ENCODE measurements around the gene RALGPS2.

- TF ChIP-seq CTCF (IDR thresholded peaks at IDR 0.05; ENCODE audit: low read depth, low read length) (no peak), EZH2phosphoT487 (IDR thresholded peaks at IDR 0.05; ENCODE audit: low read depth) (no peak)
These were observed 56.7 kb downstream of the RALGPS2 start for GRCh38 chr1:178781533-178782330.

Measured in OCI-LY3 (cell line).